NCI-H2029 (cell line): Measurements from ENCODE around the gene NRTN.
"Not testable (repeated sequence)": the region's sequence is repeated elsewhere in the genome, so short reads cannot be mapped to it uniquely, and the experiment has no call there.

Experiments used
- DNase-seq: peaks from one replicate; lab custom pipeline; 2025; lab: John Stamatoyannopoulos, UW

Gene NRTN

GRCh38 chr19:5804516-5805461 is at the start of gene NRTN:
Gene NRTN (plus strand): TSS chr19:5805067. CDS start chr19:5824166, 19,099 bp downstream.
- peak; percentile 62 for DNase-seq

GRCh38 chr19:5762608-5763217 is 42.2 kb upstream of the NRTN start:
- no peak for DNase-seq

GRCh38 chr19:5765220-5765619 is 39.6 kb upstream of the NRTN start:
- no peak for DNase-seq

GRCh38 chr19:5767949-5768348 is 36.9 kb upstream of the NRTN start:
- DNase-seq: no peak

- DNase-seq: no peak
These were observed 32.5 kb upstream of the NRTN start for GRCh38 chr19:5772416-5772815.

GRCh38 chr19:5773276-5773675 is 31.6 kb upstream of the NRTN start:
- no peak for DNase-seq

GRCh38 chr19:5774921-5775320 is 29.9 kb upstream of the NRTN start:
- no peak for DNase-seq

GRCh38 chr19:5775668-5776309 is 29.1 kb upstream of the NRTN start:
- DNase-seq: no peak

GRCh38 chr19:5778402-5778801 is 26.5 kb upstream of the NRTN start:
- no peak for DNase-seq

- DNase-seq: not testable (repeated sequence)
These were observed 24.0 kb upstream of the NRTN start for GRCh38 chr19:5780916-5781315.

GRCh38 chr19:5782322-5782721 is 22.5 kb upstream of the NRTN start:
- DNase-seq: no peak

GRCh38 chr19:5782945-5783919 is 21.6 kb upstream of the NRTN start:
- no peak for DNase-seq

GRCh38 chr19:5784581-5785147 is 20.2 kb upstream of the NRTN start, which contains the start of gene PRR22:
Gene PRR22 (minus strand): TSS chr19:5784746. CDS start chr19:5784660, 86 bp downstream.
- DNase-seq: no peak

- no peak for DNase-seq
These were observed 19.4 kb upstream of the NRTN start for GRCh38 chr19:5785423-5785822.

GRCh38 chr19:5786593-5787408 is 18.1 kb upstream of the NRTN start:
- no peak for DNase-seq

GRCh38 chr19:5787409-5788182 is 17.3 kb upstream of the NRTN start:
- no peak for DNase-seq

GRCh38 chr19:5788422-5788821 is 16.4 kb upstream of the NRTN start:
- no peak for DNase-seq

GRCh38 chr19:5789351-5789761 is 15.5 kb upstream of the NRTN start:
- no peak for DNase-seq

GRCh38 chr19:5789886-5790558 is 14.8 kb upstream of the NRTN start:
- no peak for DNase-seq
